Stimulated activated CD4-positive, alpha-beta T cell treated with anti-CD3 and anti-CD28 coated beads, Interleukin-15, amount 100 ng/mL, for 1 hour (primary cell): ENCODE results near the gene OR11H6.
"Not testable (repeated sequence)": the region's sequence is repeated elsewhere in the genome, so short reads cannot be mapped to it uniquely, and the experiment has no call there.

Experiments
- DNase-seq, 2 donors: peaks; one replicate each; pipeline ENCODE4 v3.0.0-alpha.2; 2020; ENCODE audit warnings: low read depth in 1 of 2, low spot score in 1 of 2

Gene OR11H6

GRCh38 chr14:20262642-20263128, 39.2 kb downstream of the OR11H6 start:
- DNase-seq = no peak

GRCh38 chr14:20264361-20264760, 40.9 kb downstream of the OR11H6 start:
- DNase-seq = not testable (repeated sequence)

- no peak for DNase-seq
These were observed 50.6 kb downstream of the OR11H6 start for GRCh38 chr14:20274062-20274461.
